Thyroid gland (tissue), 4 donors: Measurements from ENCODE around the gene OSBPL6.

Source experiments
- CTCF ChIP-seq, 6 experiments: fragments of 200-600 bp in 3 of 6; fragments of 450-650 bp in 3 of 6; sonication (generic) in 3 of 6; IDR thresholded peaks; one replicate each; pipeline ENCODE4 v1.5.1; 2016 to 2019; ENCODE audit warnings: antibody characterized with exemption in 6 of 6, mild to moderate bottlenecking in 2 of 6, inconsistent platforms in 1 of 6, moderate library complexity in 1 of 6
- POLR2A ChIP-seq, 2 donors: fragments of 450-650 bp; IDR thresholded peaks; one replicate each; pipeline ENCODE4 v1.6.1; 2017; ENCODE audit warnings: antibody characterized with exemption in 2 of 2, mild to moderate bottlenecking in 2 of 2, moderate library complexity in 1 of 2

- TF ChIP-seq CTCF (IDR thresholded peaks at IDR 0.05) (no peak), POLR2A (IDR thresholded peaks at IDR 0.05) (no peak)
These were observed 217.7 kb downstream of the OSBPL6 start for GRCh38 chr2:178412047-178412446.
